NCI-H2227 treated with DMSO at 0.1 percent for 48 hours (cell line): ENCODE results near the gene UBR4.

Source experiments
- DNase-seq: peaks from one replicate; lab custom pipeline; 2025; lab: John Stamatoyannopoulos, UW

Gene UBR4

DNA sequence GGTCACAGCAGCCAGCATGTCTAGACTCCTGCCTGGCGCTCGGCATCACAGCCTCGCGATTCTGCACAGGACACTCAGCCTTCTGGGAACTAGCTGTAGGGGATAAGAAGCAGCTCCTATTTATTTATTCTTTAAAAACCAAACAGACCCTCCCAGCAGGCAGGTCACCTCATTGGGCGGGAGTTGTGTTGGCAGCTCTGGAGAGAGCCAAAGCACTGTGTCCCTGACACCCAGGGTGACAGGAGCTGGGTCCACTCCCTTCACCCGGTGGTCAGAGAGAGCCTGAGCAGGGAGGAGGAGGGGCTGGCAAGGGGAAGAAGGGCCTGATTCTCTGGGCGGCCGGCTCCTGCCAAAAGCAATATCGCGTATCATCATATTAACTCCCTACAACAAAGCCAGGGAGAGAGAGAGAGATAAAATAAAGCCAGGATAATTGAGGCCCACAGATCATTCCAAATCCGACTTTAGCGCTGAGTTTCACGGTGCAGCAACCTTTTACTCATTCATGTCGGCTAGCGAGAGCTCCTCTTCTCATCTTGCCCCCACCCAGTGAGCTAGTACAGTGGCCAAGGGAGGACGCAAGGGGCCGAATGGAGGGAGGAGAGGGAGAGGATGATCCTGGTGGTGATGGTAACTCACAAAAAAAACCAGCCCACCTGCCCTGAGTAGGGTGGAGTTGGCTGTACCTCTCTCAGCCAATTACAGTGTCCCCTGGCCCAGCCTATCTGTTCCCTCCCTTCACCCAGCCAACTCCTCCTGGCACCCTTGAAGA is 173.8 kb downstream of the UBR4 start:
- DNase-seq, result peak; percentile 46

DNA sequence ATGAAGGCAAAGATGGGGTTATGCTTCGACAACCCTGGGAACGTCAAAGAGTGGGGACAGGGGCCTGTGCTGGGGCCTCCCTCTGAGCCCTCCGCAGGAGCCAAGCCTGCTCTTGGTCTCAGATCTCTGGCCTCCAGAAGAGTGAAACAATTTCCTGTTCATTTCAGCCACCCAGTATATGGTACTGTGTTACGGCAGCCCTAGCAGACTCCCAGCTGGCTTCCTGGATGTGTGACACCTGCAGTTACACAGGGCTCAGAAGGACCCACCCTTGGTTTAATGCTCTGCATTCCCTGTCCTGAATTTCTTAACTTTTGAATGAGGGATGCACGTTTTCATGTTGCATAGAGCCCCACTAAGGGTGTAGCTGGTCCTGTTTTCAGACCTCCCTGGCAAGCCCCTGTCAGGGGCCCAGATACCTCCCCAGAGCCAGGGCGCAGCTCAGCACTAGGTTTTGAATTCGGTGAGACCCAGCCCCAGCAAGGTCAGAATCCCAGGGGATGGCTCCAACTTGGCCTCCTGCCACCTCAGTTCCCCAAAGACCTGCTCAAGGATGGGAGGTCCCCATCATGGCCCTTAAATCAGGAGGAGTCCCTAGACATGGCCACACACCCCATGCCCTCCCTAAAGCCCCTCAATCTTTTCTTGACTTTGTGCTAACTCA is 174.6 kb downstream of the UBR4 start:
- DNase-seq, result no peak

- no peak for DNase-seq
These were observed 175.3 kb downstream of the UBR4 start for GRCh38 chr1:19034721-19035120.

DNA sequence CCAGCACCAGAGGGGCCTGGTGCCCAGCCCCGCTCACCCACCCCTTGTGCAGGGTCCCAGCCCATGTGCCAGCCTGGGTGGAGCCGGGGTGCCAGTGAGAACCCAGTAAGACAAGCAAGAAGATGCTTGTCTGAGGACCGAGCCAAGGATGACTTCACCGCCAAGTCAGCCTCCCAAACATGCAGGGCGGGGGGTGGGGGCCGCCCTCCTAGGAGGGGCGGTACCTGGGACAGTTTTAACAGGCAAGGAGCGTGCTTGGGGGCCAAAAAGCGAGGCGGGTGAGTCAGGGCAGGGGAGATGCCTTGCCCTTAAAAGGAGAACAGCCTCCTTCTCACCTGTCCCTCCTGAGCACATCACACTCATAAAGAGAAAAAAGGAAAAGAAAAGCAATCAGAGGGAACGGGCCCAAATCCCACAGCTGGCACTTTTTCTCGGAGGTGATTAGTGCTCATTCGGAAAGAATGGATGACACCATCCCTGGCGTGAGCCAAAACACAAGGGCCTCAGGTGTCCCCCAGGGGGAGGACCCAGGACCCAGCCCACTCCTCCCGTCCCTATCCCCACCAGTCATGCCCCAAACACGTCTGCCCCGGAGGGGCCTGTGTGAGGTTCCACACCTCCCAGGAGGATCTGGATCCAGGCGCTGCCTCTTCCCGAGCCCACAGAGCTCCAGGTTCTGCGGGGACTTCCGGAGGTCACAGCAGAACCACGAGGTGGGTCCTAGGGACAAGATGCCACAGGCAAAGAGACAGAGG is 176.0 kb downstream of the UBR4 start:
- DNase-seq, result no peak

DNA sequence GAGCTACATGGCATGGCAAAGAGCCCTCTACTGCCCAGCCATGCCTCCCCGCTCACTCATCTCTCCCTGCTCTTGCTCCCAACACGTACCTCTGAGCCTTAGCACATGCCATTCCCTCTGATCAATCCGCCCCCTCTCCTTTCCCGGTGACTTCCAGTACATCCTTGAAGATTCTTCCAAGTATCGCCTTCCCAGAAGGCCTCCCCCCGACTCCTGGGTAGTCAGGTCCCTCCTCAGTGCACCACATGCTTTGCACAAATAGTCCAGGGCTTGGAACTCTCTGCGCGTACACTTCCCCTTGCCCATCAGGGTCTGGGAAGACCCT is 176.6 kb downstream of the UBR4 start:
- no peak for DNase-seq

- no peak for DNase-seq
These were observed 177.2 kb downstream of the UBR4 start for GRCh38 chr1:19032701-19033514.

DNA sequence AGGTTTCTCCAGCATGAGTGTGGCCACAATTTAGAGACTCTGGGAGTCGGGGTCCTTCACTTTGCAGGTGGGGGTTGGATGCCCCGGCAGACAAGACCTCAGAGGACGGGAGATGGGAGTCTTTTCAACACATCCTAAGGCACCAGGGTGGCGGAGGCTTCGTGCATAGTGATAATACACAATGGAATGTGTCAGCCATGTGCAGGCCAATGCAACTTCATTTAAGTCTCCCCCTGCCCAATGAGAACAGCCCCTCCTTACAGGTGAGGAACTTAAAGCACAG is 177.7 kb downstream of the UBR4 start:
- DNase-seq, result no peak

- no peak for DNase-seq
These were observed 180.6 kb downstream of the UBR4 start for GRCh38 chr1:19029191-19030085.

- DNase-seq, result no peak
These were observed 181.4 kb downstream of the UBR4 start for GRCh38 chr1:19028546-19029129.

DNA sequence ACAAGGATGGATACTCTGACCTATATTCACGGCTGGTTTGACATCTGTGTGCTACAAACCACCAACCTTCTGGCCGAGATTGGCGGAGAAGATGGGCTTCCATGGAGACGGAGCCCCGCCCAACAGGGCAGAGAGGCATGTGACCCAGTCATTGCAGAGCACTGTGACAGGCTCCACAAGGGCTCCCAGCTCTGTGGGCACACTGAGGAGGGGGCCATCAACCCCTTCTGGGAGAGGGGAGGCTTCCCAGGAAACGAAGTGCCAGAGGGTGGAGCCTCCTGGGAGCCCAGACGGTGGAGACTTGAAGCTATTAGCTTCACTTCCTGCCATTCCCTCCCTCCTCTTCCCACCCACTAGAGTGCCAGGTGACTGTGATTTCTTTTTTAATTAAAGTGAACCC is 182.0 kb downstream of the UBR4 start:
- DNase-seq, result peak; percentile 19
